OCI-LY1 (cell line): ENCODE measurements around the gene DIAPH2.

ENCODE experiments used
- H2AFZ ChIP-seq: fragments of 200-600 bp; sonication (generic), shearing (Covaris generic); 2 replicates; pipeline ENCODE4 v1.6.0; 2014; ENCODE audit warnings: antibody characterized with exemption, mild to moderate bottlenecking, low read length
- H3F3A ChIP-seq: fragments of 200-600 bp; sonication (generic), shearing (Covaris generic); 2 replicates; pipeline ENCODE4 v1.6.0; 2014; ENCODE audit warnings: mild to moderate bottlenecking, antibody characterized with exemption, low read length, moderate library complexity; ENCODE audit not compliant: insufficient read depth
- H3K27ac ChIP-seq: fragments of 200-600 bp; sonication (generic); 2 replicates; pipeline ENCODE4 v1.5.1; 2014; ENCODE audit warnings: low read length, mixed run types, mild to moderate bottlenecking, low read depth; ENCODE audit not compliant: poor library complexity, severe bottlenecking
- H3K27me3 ChIP-seq: fragments of 200-600 bp; sonication (generic); 2 replicates; pipeline ENCODE4 v1.6.0; 2014; ENCODE audit warnings: antibody characterized with exemption, mild to moderate bottlenecking, low read length, moderate library complexity; ENCODE audit not compliant: insufficient read depth
- H3K36me3 ChIP-seq: fragments of 200-600 bp; sonication (generic); 2 replicates; pipeline ENCODE4 v1.6.1; 2014; ENCODE audit warnings: mild to moderate bottlenecking, antibody characterized with exemption, low read length, moderate library complexity, mixed read lengths; ENCODE audit not compliant: insufficient read depth
- H3K4me1 ChIP-seq: fragments of 200-600 bp; sonication (generic); 2 replicates; pipeline ENCODE4 v1.5.1; 2014; ENCODE audit warnings: mild to moderate bottlenecking, low read length, moderate library complexity; ENCODE audit not compliant: insufficient read depth, severe bottlenecking
- H3K4me2 ChIP-seq: fragments of 200-600 bp; sonication (generic), shearing (Covaris generic); 2 replicates; pipeline ENCODE4 v1.6.1; 2014; ENCODE audit warnings: low read length
- H3K4me3 ChIP-seq: fragments of 200-600 bp; sonication (generic); 2 replicates; pipeline ENCODE4 v1.5.1; 2014; ENCODE audit warnings: low read length, low read depth, mild to moderate bottlenecking, mixed read lengths; ENCODE audit not compliant: poor library complexity, severe bottlenecking
- H3K79me2 ChIP-seq: fragments of 200-600 bp; shearing (Covaris generic); 2 replicates; pipeline ENCODE4 v1.6.1; 2016; ENCODE audit warnings: mixed run types, low read length, mixed read lengths; ENCODE audit not compliant: insufficient read depth
- H3K9ac ChIP-seq: fragments of 200-600 bp; sonication (generic), shearing (Covaris generic); 2 replicates; pipeline ENCODE4 v1.6.1; 2014; ENCODE audit warnings: mild to moderate bottlenecking, low read length, mixed read lengths
- H3K9me2 ChIP-seq: fragments of 200-600 bp; sonication (generic), shearing (Covaris generic); 2 replicates; pipeline ENCODE4 v1.6.1; 2014; ENCODE audit warnings: low read depth, mild to moderate bottlenecking, low read length, mixed read lengths
- H3K9me3 ChIP-seq: fragments of 200-600 bp; shearing (Covaris generic); 2 replicates; pipeline ENCODE4 v1.6.1; 2014; ENCODE audit warnings: low read length, mixed read lengths
- H4K20me1 ChIP-seq: fragments of 200-600 bp; sonication (generic), shearing (Covaris generic); 2 replicates; pipeline ENCODE4 v1.6.0; 2016; ENCODE audit warnings: mild to moderate bottlenecking, low read length; ENCODE audit not compliant: insufficient read depth
- EZH2 ChIP-seq: fragments of 200-600 bp; sonication (generic), shearing (Covaris generic); IDR thresholded peaks from 2 replicates; pipeline ENCODE4 v1.8.0; 2017; ENCODE audit warnings: borderline replicate concordance, mixed run types, mild to moderate bottlenecking, antibody characterized with exemption, low read length, moderate library complexity, mixed read lengths
- TF ChIP-seq, protein P1 (sequence below): fragments of 200-600 bp; sonication (generic), shearing (Covaris generic); IDR thresholded peaks from 2 replicates; pipeline ENCODE4 v1.5.1; 2017; ENCODE audit warnings: mild to moderate bottlenecking, antibody characterized with exemption, low read length, moderate library complexity, mixed read lengths

Gene DIAPH2

DNA sequence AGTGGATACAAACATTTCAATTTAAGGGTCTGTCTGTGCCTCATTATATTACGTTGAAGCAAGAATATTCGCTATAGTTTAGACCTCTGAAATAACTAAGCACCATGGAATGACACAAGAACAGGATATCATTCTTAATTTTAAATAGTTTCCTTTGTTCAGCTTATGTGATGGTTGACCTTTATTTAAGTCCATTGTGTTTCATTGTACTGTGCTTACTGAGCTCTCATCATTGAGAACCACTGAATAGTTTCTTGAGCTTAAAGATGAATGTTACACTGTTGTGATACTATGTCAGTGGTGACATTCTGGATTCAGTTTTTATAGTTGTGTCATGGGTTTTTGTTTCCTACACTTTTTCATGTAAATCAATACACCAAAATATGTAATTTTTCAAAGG is 438.4 kb downstream of the DIAPH2 start:
- Histone ChIP-seq H3K27ac (no peak overlapping the region), H3K4me3 (no peak overlapping the region), H2AFZ (no peak overlapping the region), H3K9me3 (no peaks in the 10 kb centered on the region), H3K79me2 (no peaks in the 10 kb centered on the region), H3K4me1 (no peaks in the 10 kb centered on the region), H3K9ac (no peak overlapping the region), H4K20me1 (no peaks in the 10 kb centered on the region), H3K9me2 (no peaks in the 10 kb centered on the region), H3F3A (no peaks in the 10 kb centered on the region), H3K4me2 (no peak overlapping the region), H3K36me3 (no peaks in the 10 kb centered on the region), H3K27me3 (no peaks in the 10 kb centered on the region)
- TF ChIP-seq EZH2, result no peak
- TF ChIP-seq, protein P1, sequence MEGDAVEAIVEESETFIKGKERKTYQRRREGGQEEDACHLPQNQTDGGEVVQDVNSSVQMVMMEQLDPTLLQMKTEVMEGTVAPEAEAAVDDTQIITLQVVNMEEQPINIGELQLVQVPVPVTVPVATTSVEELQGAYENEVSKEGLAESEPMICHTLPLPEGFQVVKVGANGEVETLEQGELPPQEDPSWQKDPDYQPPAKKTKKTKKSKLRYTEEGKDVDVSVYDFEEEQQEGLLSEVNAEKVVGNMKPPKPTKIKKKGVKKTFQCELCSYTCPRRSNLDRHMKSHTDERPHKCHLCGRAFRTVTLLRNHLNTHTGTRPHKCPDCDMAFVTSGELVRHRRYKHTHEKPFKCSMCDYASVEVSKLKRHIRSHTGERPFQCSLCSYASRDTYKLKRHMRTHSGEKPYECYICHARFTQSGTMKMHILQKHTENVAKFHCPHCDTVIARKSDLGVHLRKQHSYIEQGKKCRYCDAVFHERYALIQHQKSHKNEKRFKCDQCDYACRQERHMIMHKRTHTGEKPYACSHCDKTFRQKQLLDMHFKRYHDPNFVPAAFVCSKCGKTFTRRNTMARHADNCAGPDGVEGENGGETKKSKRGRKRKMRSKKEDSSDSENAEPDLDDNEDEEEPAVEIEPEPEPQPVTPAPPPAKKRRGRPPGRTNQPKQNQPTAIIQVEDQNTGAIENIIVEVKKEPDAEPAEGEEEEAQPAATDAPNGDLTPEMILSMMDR, result no peak

DNA sequence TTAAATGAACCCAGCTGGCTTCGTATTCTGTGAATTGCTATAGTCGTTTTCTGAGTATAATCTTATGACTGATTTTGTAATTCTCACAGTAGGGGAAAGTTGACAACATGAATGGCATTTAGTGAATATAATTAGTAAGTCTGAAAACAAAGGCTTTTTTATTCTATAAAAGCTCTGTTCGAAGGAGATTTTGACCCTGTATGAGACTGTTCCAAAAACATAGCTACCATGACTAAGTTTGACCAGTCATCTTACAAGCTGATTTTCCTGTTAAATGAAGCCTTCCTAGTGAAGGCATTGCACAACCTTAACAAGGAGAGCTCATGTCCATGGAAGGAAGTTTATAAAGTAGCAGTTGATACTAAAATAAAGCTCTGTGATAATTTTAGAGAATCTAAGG is 441.4 kb downstream of the DIAPH2 start:
- TF ChIP-seq EZH2, result no peak
- TF ChIP-seq, protein P1, result no peak
- Histone ChIP-seq H3F3A (no peaks in the 10 kb centered on the region), H3K9ac (no peak overlapping the region), H2AFZ (no peak overlapping the region), H3K4me3 (no peak overlapping the region), H4K20me1 (no peaks in the 10 kb centered on the region), H3K9me3 (no peaks in the 10 kb centered on the region), H3K79me2 (no peaks in the 10 kb centered on the region), H3K27me3 (no peaks in the 10 kb centered on the region), H3K36me3 (no peaks in the 10 kb centered on the region), H3K27ac (no peak overlapping the region), H3K4me1 (no peaks in the 10 kb centered on the region), H3K4me2 (no peak overlapping the region), H3K9me2 (no peaks in the 10 kb centered on the region)

DNA sequence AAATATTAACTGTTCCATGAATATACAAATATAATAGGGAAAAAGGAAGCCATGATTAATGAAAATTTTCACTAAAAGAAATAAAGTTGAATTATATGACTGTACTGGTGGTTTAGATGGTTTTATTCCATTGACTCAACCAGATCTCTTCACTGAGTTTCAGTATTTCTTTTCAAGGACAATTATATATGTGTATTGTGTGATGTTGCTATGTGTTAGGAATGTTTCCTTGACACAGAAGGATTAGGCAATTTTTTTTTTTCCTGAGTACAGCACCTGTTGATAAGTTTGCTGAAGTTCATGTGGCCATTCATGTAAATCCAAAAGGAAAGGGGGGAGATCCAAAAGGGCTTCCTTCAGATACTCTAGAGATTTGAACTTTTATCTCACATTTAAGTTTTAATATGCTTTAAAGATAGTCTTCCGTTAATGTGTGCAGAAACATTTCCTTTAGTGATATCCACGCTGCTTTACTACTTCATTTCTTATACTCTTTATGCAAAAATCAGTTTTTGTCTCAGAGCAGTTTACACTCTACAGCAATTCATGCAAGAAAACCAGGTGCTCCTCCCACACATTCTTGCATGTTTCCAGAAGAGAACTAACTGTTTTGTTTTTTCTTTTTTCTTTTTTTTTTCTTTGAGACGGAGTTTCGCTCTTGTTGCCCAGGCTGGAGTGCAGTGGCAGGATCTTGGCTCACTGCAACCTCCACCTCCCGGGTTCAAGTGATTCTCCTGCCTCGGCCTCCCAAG is 448.2 kb downstream of the DIAPH2 start:
- Histone ChIP-seq H3K4me1 (peaks cover 9% of the 10 kb centered on the region), H3K79me2 (no peaks in the 10 kb centered on the region), H3K9me2 (no peaks in the 10 kb centered on the region), H3K4me2 (no peak overlapping the region), H3K36me3 (no peaks in the 10 kb centered on the region), H3K9me3 (no peaks in the 10 kb centered on the region), H3K27ac (no peak overlapping the region), H3F3A (no peaks in the 10 kb centered on the region), H4K20me1 (no peaks in the 10 kb centered on the region), H3K4me3 (no peak overlapping the region), H2AFZ (no peak overlapping the region), H3K9ac (no peak overlapping the region), H3K27me3 (no peaks in the 10 kb centered on the region)
- TF ChIP-seq, protein P1, result no peak
- TF ChIP-seq EZH2, result no peak
